ENCODE results near the gene ACACB. TPM values are rescaled to one million over a fixed set of nuclear protein-coding genes. Genes with fewer than 3 reads are reported as not detected.
A peak's percentile ranks its signal among the peaks of the same experiment; 100 is the strongest.

The ACACB gene
- total RNA-seq, 1 experiment from 2014 or later = 26.2 TPM

DNA sequence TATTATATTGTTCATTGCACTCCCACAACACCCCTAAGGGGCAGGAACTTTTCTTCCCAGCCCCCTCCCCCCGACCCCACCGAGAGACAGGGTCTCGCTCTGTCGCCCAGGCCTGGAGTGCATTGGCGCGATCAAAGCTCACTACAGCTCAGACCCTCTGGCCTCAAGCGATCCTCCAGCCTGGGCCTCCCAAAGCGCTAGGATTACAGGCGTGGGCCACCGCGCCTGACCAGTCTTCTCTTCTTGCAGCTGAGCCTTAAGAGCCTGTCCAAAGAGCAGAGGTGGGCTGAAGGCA is 19.3 kb upstream of the ACACB start:
- H3K36me3 Mint-ChIP-seq (ENCODE audit: insufficient read depth, unreplicated experiment) = peaks cover 49% of the 10 kb centered on the region

GRCh38 chr12:109097435-109098182 is 18.8 kb upstream of the ACACB start, which contains the start of gene UNG:
Gene UNG (plus strand): TSS chr12:109097597. CDS start chr12:109097680, 83 bp downstream.
- BruUV-seq (replicated peaks) = no TSS peak
- Histone ChIP-seq H3K36me3 (ENCODE audit: control insufficient read depth, insufficient read depth, low read length) (no peaks in the 10 kb centered on the region), H3K9me3 (no peaks in the 10 kb centered on the region), H3K27me3 (replicated peaks; ENCODE audit: control insufficient read depth, insufficient read depth, low read length) (no peaks in the 10 kb centered on the region), H3K4me3 (ENCODE audit: low read depth, low read length) (peak within 1 kb of the TSS; percentile 89), H3K4me1 (no peaks in the 10 kb centered on the region; the same call in 1 of the 2 replicates)
- TF ChIP-seq, protein P1, sequence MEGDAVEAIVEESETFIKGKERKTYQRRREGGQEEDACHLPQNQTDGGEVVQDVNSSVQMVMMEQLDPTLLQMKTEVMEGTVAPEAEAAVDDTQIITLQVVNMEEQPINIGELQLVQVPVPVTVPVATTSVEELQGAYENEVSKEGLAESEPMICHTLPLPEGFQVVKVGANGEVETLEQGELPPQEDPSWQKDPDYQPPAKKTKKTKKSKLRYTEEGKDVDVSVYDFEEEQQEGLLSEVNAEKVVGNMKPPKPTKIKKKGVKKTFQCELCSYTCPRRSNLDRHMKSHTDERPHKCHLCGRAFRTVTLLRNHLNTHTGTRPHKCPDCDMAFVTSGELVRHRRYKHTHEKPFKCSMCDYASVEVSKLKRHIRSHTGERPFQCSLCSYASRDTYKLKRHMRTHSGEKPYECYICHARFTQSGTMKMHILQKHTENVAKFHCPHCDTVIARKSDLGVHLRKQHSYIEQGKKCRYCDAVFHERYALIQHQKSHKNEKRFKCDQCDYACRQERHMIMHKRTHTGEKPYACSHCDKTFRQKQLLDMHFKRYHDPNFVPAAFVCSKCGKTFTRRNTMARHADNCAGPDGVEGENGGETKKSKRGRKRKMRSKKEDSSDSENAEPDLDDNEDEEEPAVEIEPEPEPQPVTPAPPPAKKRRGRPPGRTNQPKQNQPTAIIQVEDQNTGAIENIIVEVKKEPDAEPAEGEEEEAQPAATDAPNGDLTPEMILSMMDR (IDR thresholded peaks at IDR 0.05; ENCODE audit: insufficient read depth in 1 of 2, low read depth in 1 of 2, low read length in 1 of 2, severe bottlenecking in 1 of 2, unreplicated experiment in 1 of 2) = no peak
- H3K4me3 Mint-ChIP-seq (ENCODE audit: unreplicated experiment) = peak within 1 kb of the TSS; percentile 68
- peaks cover 49% of the 10 kb centered on the region for H3K36me3 Mint-ChIP-seq (ENCODE audit: insufficient read depth, unreplicated experiment)
- no peaks in the 10 kb centered on the region for H3K27me3 Mint-ChIP-seq (ENCODE audit: insufficient read depth, unreplicated experiment)
- peak within 1 kb of the TSS; percentile 86 for H3K27ac Mint-ChIP-seq (ENCODE audit: unreplicated experiment)
- intact Hi-C loops (cut with micrococcal nuclease; ENCODE audit: unreplicated experiment) = no loop called here
- peak; percentile 96 to 98 for DNase-seq
- CTCF ChIA-PET = interaction anchor here (0.6 to 1.1 kb wide), 4 partner anchors 11 to 199 kb away, joined by 3 to 5 read pairs (median 4); no protein-coding TSS in a partner anchor
- POLR2A ChIA-PET = interaction anchor here (1.2 kb wide), 1 partner anchor 57 kb away, joined by 4 read pairs; no protein-coding TSS in a partner anchor
- peaks cover 3% of the 10 kb centered on the region for H3K4me1 Mint-ChIP-seq (ENCODE audit: low read depth, unreplicated experiment)
- no peaks in the 10 kb centered on the region for H3K9me3 Mint-ChIP-seq (ENCODE audit: unreplicated experiment)

More for the DNA sequence above, 19.3 kb upstream of the ACACB start:
- POLR2A ChIA-PET = no interaction called here
- H3K9me3 Mint-ChIP-seq (ENCODE audit: unreplicated experiment) = no peaks in the 10 kb centered on the region
- no peaks in the 10 kb centered on the region for H3K27me3 Mint-ChIP-seq (ENCODE audit: insufficient read depth, unreplicated experiment)
- DNase-seq = no peak
- CTCF ChIA-PET = interaction anchor here (0.7 kb wide), 1 partner anchor 199 kb away, joined by 5 read pairs; no protein-coding TSS in a partner anchor
- H3K4me1 Mint-ChIP-seq (ENCODE audit: low read depth, unreplicated experiment) = peaks cover 8% of the 10 kb centered on the region
- peak overlapping the region; percentile 68 for H3K4me3 Mint-ChIP-seq (ENCODE audit: unreplicated experiment)
- TF ChIP-seq, protein P1 (IDR thresholded peaks at IDR 0.05; ENCODE audit: insufficient read depth in 1 of 2, low read depth in 1 of 2, low read length in 1 of 2, severe bottlenecking in 1 of 2, unreplicated experiment in 1 of 2) = no peak
- H3K27ac Mint-ChIP-seq (ENCODE audit: unreplicated experiment) = peak overlapping the region; percentile 86
- Histone ChIP-seq H3K4me3 (ENCODE audit: low read depth, low read length) (peak overlapping the region; percentile 89), H3K36me3 (ENCODE audit: control insufficient read depth, insufficient read depth, low read length) (no peaks in the 10 kb centered on the region; the same call in 1 of the 2 replicates), H3K9me3 (no peaks in the 10 kb centered on the region), H3K4me1 (no peaks in the 10 kb centered on the region; the same call in 1 of the 2 replicates), H3K27me3 (replicated peaks; ENCODE audit: control insufficient read depth, insufficient read depth, low read length) (no peaks in the 10 kb centered on the region)
- no TSS peak for BruUV-seq (replicated peaks)
- intact Hi-C loops (cut with micrococcal nuclease; ENCODE audit: unreplicated experiment) = no loop called here

DNA sequence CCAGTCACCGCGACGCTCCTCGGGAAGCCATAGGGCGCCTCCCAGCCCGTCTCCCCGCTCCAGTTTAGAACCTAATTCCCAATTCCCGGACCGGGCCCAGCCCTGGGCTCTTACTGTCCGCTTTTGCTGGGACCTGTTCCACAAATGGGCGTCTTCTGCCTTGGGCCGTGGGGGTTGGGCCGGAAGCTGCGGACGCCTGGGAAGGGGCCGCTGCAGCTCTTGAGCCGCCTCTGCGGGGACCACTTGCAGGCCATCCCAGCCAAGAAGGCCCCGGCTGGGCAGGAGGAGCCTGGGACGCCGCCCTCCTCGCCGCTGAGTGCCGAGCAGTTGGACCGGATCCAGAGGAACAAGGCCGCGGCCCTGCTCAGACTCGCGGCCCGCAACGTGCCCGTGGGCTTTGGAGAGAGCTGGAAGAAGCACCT is 18.2 kb upstream of the ACACB start:
- no peak for DNase-seq
- Histone ChIP-seq H3K4me1 (no peaks in the 10 kb centered on the region; the same call in 1 of the 2 replicates), H3K4me3 (ENCODE audit: low read depth, low read length) (peak overlapping the region; percentile 72), H3K36me3 (ENCODE audit: control insufficient read depth, insufficient read depth, low read length) (no peaks in the 10 kb centered on the region; the same call in 1 of the 2 replicates), H3K9me3 (no peaks in the 10 kb centered on the region), H3K27me3 (replicated peaks; ENCODE audit: control insufficient read depth, insufficient read depth, low read length) (no peaks in the 10 kb centered on the region)
- Mint-ChIP-seq H3K27me3 (ENCODE audit: insufficient read depth, unreplicated experiment) (no peaks in the 10 kb centered on the region), H3K36me3 (ENCODE audit: insufficient read depth, unreplicated experiment) (peaks cover 49% of the 10 kb centered on the region), H3K4me3 (ENCODE audit: unreplicated experiment) (peak overlapping the region; percentile 68), H3K27ac (ENCODE audit: unreplicated experiment) (peak overlapping the region; percentile 86), H3K4me1 (ENCODE audit: low read depth, unreplicated experiment) (no peaks in the 10 kb centered on the region), H3K9me3 (ENCODE audit: unreplicated experiment) (no peaks in the 10 kb centered on the region)
- POLR2A ChIA-PET = interaction anchor here (1.2 kb wide), 1 partner anchor 57 kb away, joined by 4 read pairs; no protein-coding TSS in a partner anchor
- no TSS peak for BruUV-seq (replicated peaks)
- CTCF ChIA-PET = interaction anchor here (0.8 to 1.1 kb wide), 2 partner anchors 12 to 14 kb away, joined by 3 to 5 read pairs; no protein-coding TSS in a partner anchor
- intact Hi-C loops (cut with micrococcal nuclease; ENCODE audit: unreplicated experiment) = no loop called here
- TF ChIP-seq, protein P1 (IDR thresholded peaks at IDR 0.05; ENCODE audit: insufficient read depth in 1 of 2, low read depth in 1 of 2, low read length in 1 of 2, severe bottlenecking in 1 of 2, unreplicated experiment in 1 of 2) = no peak
